ENCODE measurements around the gene C4BPA.

The C4BPA gene

GRCh38 chr1:207191061-207191460 lies 87.0 kb downstream of the C4BPA start:
- DNase-seq (ENCODE audit: low read depth in 2 of 2): no peak

GRCh38 chr1:207191776-207192175 lies 87.7 kb downstream of the C4BPA start:
- DNase-seq (ENCODE audit: low read depth in 2 of 2): no peak

GRCh38 chr1:207194197-207194596 lies 90.2 kb downstream of the C4BPA start:
- no peak for DNase-seq (ENCODE audit: low read depth in 2 of 2)
